Muscle layer of colon (tissue), 2 donors: ENCODE measurements around the gene NAA40.
"Not testable (repeated sequence)": the region's sequence is repeated elsewhere in the genome, so short reads cannot be mapped to it uniquely, and the experiment has no call there.

Source experiments
- H3K27ac ChIP-seq: one replicate; pipeline ENCODE4 v1.7.0; 2013; ENCODE audit warnings: low read depth, mild to moderate bottlenecking, low read length, moderate library complexity
- H3K27me3 ChIP-seq, 2 donors: one replicate each; pipeline ENCODE4 v1.7.0; 2013; ENCODE audit warnings: low read length in 2 of 2, mild to moderate bottlenecking in 2 of 2; ENCODE audit not compliant: insufficient read depth in 2 of 2, control insufficient read depth in 1 of 2
- H3K36me3 ChIP-seq: one replicate; pipeline ENCODE4 v1.7.0; 2013; ENCODE audit warnings: mild to moderate bottlenecking, low read length; ENCODE audit not compliant: insufficient read depth
- H3K4me1 ChIP-seq: one replicate; pipeline ENCODE4 v1.7.0; 2013; ENCODE audit warnings: mild to moderate bottlenecking, low read length; ENCODE audit not compliant: insufficient read depth
- H3K4me3 ChIP-seq, 2 donors: one replicate each; pipeline ENCODE4 v1.7.0; 2013; ENCODE audit warnings: low read length in 2 of 2, low read depth in 1 of 2, mild to moderate bottlenecking in 1 of 2, moderate library complexity in 1 of 2
- H3K9ac ChIP-seq: one replicate; pipeline ENCODE4 v1.7.0; 2013; ENCODE audit warnings: low read length
- H3K9me3 ChIP-seq: one replicate; pipeline ENCODE4 v1.7.0; 2013; ENCODE audit warnings: mild to moderate bottlenecking, low read length
- donor health status: abdominal sarcoma.
- donor health status: Adenocarcinoma of cecum.

NAA40 gene

GRCh38 chr11:63944987-63945386 is 6.2 kb downstream of the NAA40 start:
- peak overlapping the region in 1 of 2 donors; percentile 13 for H3K4me3 ChIP-seq
- peak overlapping the region; percentile 41 for H3K9ac ChIP-seq
- no peaks in the 10 kb centered on the region for H3K9me3 ChIP-seq
- H3K36me3 ChIP-seq, result peaks cover 9% of the 10 kb centered on the region
- H3K4me1 ChIP-seq, result peaks cover 17% of the 10 kb centered on the region
- no peaks in the 10 kb centered on the region for H3K27me3 ChIP-seq
- H3K27ac ChIP-seq, result peak overlapping the region; percentile 88

DNA sequence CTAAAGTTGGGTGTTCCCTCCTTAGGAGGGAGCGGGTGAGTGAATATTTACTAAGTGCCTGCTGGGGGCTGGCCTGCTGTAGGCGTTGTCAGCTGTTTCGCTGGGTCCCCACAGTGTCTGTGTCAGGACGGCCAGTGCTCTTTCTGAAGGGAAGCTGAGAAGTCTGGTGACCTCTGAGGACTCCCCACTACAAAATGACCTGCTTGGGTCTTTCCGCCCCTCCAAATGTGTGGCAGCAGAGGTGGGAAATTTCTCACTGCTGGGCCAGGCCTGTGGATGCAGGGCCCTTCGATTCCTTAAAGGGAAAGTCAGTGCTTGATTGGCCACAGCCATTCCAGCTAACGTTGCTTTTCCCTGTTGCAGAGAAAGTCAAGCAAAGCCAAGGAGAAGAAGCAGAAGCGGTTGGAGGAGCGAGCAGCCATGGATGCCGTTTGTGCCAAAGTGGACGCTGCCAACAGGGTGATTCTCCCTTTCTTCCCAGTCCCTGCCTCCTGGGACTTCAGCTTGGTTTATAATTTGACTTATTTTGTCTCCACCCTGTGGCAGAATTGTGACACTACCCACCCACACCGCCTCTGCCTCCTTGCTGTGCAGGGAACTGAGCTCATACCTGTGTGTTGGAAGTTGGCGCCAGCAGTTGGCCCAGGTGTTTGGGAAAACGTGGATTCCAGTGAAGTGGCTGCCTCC is 6.8 kb downstream of the NAA40 start:
- H3K4me3 ChIP-seq, result peak overlapping the region in 1 of 2 donors; percentile 13
- no peaks in the 10 kb centered on the region for H3K9me3 ChIP-seq
- H3K4me1 ChIP-seq, result peaks cover 17% of the 10 kb centered on the region
- peak overlapping the region; percentile 41 for H3K9ac ChIP-seq
- peaks cover 9% of the 10 kb centered on the region for H3K36me3 ChIP-seq
- no peaks in the 10 kb centered on the region for H3K27me3 ChIP-seq
- H3K27ac ChIP-seq, result peak overlapping the region; percentile 88

DNA sequence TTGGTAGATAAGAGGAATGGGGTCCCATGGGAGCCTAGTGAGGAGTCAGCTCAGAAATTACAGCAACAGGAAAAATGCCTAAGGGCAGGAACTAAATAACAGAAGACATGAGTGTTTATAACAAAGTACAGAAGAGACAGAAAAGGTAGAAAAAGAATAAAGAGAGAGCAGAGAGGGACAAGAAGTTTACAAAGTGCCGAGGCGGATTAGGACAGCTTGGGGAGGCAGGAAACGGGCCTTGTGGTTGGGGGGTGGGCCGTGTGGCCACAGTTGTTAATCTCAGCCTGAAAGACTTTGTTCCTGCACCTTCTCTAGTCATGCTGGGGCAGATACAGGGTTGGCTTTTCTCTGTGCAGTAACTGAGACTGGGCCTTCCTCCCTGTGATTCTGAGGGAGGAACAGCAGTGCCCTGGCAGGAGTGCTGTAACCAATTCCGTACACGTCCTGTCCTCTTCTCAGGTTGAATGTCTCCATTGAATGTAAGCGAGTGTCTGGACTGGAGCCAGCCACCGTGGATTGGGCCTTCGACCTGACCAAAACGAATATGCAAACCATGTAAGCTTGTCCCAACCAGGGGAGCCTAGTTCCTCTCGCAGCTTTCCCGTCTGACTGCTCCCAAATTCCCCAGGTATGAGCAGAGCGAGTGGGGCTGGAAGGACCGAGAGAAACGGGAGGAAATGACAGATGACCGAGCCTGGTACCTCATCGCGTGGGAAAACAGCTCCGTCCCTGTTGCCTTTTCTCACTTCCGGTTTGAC is 13.2 kb downstream of the NAA40 start:
- H3K36me3 ChIP-seq, result peaks cover 37% of the 10 kb centered on the region
- no peaks in the 10 kb centered on the region for H3K4me1 ChIP-seq
- no peak overlapping the region for H3K4me3 ChIP-seq
- no peaks in the 10 kb centered on the region for H3K27me3 ChIP-seq
- no peaks in the 10 kb centered on the region for H3K9me3 ChIP-seq
- no peak overlapping the region for H3K27ac ChIP-seq
- no peak overlapping the region for H3K9ac ChIP-seq

- H3K9ac ChIP-seq, result no peak overlapping the region
- H3K4me3 ChIP-seq, result no peak overlapping the region
- no peak overlapping the region for H3K27ac ChIP-seq
- H3K27me3 ChIP-seq, result no peaks in the 10 kb centered on the region
- H3K9me3 ChIP-seq, result no peaks in the 10 kb centered on the region
- no peaks in the 10 kb centered on the region for H3K4me1 ChIP-seq
- peaks cover 33% of the 10 kb centered on the region for H3K36me3 ChIP-seq
Observed at GRCh38 chr11:63952570-63952969, 13.8 kb downstream of the NAA40 start.

- no peak overlapping the region for H3K4me3 ChIP-seq
- H3K36me3 ChIP-seq, result peaks cover 22% of the 10 kb centered on the region
- no peak overlapping the region for H3K9ac ChIP-seq
- no peaks in the 10 kb centered on the region for H3K27me3 ChIP-seq
- H3K27ac ChIP-seq, result no peak overlapping the region
- H3K9me3 ChIP-seq, result no peaks in the 10 kb centered on the region
- no peaks in the 10 kb centered on the region for H3K4me1 ChIP-seq
Observed at GRCh38 chr11:63958008-63958407, 19.2 kb downstream of the NAA40 start.

- H3K27me3 ChIP-seq, result no peaks in the 10 kb centered on the region
- no peaks in the 10 kb centered on the region for H3K36me3 ChIP-seq
- H3K4me1 ChIP-seq, result no peaks in the 10 kb centered on the region
- H3K27ac ChIP-seq, result no peak overlapping the region
- no peaks in the 10 kb centered on the region for H3K9me3 ChIP-seq
- H3K4me3 ChIP-seq, result no peak overlapping the region
- H3K9ac ChIP-seq, result no peak overlapping the region
Observed at GRCh38 chr11:63961608-63962412, 23.0 kb downstream of the NAA40 start.

DNA sequence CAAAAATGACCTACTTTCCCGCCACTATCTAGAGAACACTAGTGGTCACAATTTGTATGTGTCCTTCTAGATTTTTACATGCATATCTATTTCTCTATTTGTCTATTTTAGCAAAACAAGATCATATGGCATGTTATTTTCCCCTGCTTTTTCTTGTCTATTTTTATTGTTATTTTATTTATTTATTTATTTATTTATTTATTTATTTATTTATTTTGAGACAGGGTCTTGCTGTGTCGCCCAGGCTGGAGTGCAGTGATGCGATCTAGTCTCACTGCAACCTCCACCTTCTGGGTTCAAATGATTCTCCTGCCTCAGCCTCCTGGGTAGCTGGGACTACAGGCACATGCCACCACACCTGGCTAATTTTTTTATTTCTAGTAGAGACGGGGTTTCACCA is 25.1 kb downstream of the NAA40 start:
- H3K27me3 ChIP-seq, H3K9me3 ChIP-seq, H3K27ac ChIP-seq, H3K36me3 ChIP-seq, H3K9ac ChIP-seq, H3K4me1 ChIP-seq, H3K4me3 ChIP-seq: not testable (repeated sequence)

DNA sequence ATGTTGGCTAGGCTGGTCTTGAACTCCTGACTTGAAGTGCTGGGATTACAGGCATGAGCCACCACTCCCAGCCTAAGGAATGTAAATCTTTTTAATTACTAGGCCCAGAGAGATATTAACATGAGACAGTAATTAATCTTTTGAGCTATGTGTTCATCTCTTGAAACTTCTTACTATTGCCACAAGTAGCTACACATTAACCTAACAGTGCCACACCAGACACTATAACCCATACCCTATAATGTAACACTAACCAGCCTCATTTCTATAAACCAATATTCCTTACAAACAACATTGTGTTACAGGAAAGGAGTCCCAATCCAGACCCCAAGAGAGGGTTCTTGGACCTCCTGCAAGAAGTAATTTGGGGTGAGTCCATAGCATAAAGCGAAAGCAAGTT is 27.6 kb downstream of the NAA40 start:
- Histone ChIP-seq H3K4me1 (no peaks in the 10 kb centered on the region), H3K9ac (no peak overlapping the region), H3K9me3 (no peaks in the 10 kb centered on the region), H3K4me3 (no peak overlapping the region), H3K27ac (no peak overlapping the region), H3K36me3 (no peaks in the 10 kb centered on the region), H3K27me3 (no peaks in the 10 kb centered on the region)

DNA sequence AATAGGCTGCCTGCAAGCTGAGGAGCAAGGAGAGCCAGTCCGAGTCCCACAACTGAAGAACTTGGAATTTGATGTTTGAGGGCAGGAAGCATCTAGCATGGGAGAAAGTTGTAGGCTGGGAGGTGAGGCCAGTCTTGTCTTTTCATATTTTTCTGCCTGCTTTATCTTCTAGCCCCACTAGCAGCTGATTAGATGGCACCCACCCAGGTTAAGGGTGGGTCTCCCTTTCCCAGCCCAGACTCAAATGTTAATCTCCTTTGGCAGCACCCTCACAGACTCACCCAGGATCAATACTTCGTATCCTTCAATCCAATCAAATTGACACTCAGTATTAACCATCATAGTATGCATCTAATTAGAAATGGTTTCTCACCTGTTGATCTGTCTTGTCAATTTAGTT is 30.7 kb downstream of the NAA40 start:
- no peaks in the 10 kb centered on the region for H3K4me1 ChIP-seq

DNA sequence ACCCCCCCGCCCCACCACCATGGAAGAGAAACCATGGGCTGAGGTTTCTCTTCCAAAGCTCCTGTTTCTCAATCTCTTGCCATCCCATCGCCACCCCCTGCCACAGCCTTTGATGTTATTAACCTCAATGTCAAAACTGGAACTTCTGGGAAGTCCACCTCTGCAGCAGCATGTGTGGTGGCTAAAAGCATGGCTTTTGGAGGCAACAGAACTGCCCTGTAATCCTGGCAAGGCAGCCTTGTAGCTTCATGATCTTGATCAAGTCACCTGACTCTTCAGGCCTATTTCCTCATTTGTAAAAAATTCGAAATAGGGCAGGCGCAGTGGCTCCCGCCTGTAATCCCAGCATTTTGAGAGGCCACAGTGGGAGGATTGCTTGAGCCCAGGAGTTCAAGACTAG is 32.1 kb downstream of the NAA40 start:
- Histone ChIP-seq H3K4me3 (no peak overlapping the region), H3K36me3 (peaks cover under 1% of the 10 kb centered on the region), H3K27me3 (peaks cover 0 to 6% of the 10 kb centered on the region in 2 donors), H3K27ac (no peak overlapping the region), H3K4me1 (peaks cover 8% of the 10 kb centered on the region), H3K9me3 (no peaks in the 10 kb centered on the region), H3K9ac (no peak overlapping the region)

More for the DNA sequence above, 30.7 kb downstream of the NAA40 start:
- Histone ChIP-seq H3K9ac (no peak overlapping the region), H3K4me3 (no peak overlapping the region), H3K36me3 (no peaks in the 10 kb centered on the region), H3K27ac (no peak overlapping the region), H3K27me3 (peaks cover 0 to 6% of the 10 kb centered on the region in 2 donors), H3K9me3 (no peaks in the 10 kb centered on the region)

- not testable (repeated sequence) for H3K27ac ChIP-seq, H3K9me3 ChIP-seq, H3K4me3 ChIP-seq, H3K9ac ChIP-seq, H3K27me3 ChIP-seq
- peaks cover 13% of the 10 kb centered on the region for H3K36me3 ChIP-seq
- H3K4me1 ChIP-seq, result peaks cover 23% of the 10 kb centered on the region
Observed at GRCh38 chr11:63973912-63974258, 35.1 kb downstream of the NAA40 start.
